Right forelimb (tissue), 1 donor: ENCODE measurements around the gene CBR4.

ENCODE experiments used
- DNase-seq: peaks from one replicate; pipeline ENCODE4 v3.0.0-alpha.2; 2018

The CBR4 gene

GRCh38 chr4:169032883-169033645 lies 23.0 kb upstream of the CBR4 start:
- DNase-seq, result no peak

GRCh38 chr4:169032194-169032593 lies 22.1 kb upstream of the CBR4 start:
- DNase-seq, result no peak

- no peak for DNase-seq
These were observed 21.3 kb upstream of the CBR4 start for GRCh38 chr4:169031392-169031791.

GRCh38 chr4:169030562-169030982 lies 20.5 kb upstream of the CBR4 start:
- DNase-seq, result no peak

GRCh38 chr4:169029947-169030346 lies 19.9 kb upstream of the CBR4 start:
- no peak for DNase-seq

- no peak for DNase-seq
These were observed 17.6 kb upstream of the CBR4 start for GRCh38 chr4:169027663-169028062.

GRCh38 chr4:169025184-169025583 lies 15.1 kb upstream of the CBR4 start:
- DNase-seq, result no peak

- no peak for DNase-seq
These were observed 14.7 kb upstream of the CBR4 start for GRCh38 chr4:169024762-169025161.

GRCh38 chr4:169018406-169018805 lies 8.4 kb upstream of the CBR4 start:
- no peak for DNase-seq

GRCh38 chr4:169017971-169018370 lies 7.9 kb upstream of the CBR4 start:
- DNase-seq, result no peak

- peak; percentile 65 for DNase-seq
These were observed 5.2 kb upstream of the CBR4 start for GRCh38 chr4:169015186-169015623.

- DNase-seq, result no peak
These were observed 4.5 kb upstream of the CBR4 start for GRCh38 chr4:169014586-169014985.

GRCh38 chr4:169013396-169013795 lies 3.3 kb upstream of the CBR4 start:
- DNase-seq, result no peak

GRCh38 chr4:169012049-169012448 lies 2.0 kb upstream of the CBR4 start:
- no peak for DNase-seq

GRCh38 chr4:169009286-169010124 lies 550 bp downstream of the CBR4 start:
- peak; percentile 82 for DNase-seq

- DNase-seq, result no peak
These were observed 4.5 kb downstream of the CBR4 start for GRCh38 chr4:169005453-169006099.

- no peak for DNase-seq
These were observed 9.7 kb downstream of the CBR4 start for GRCh38 chr4:169000315-169000714.

- DNase-seq, result no peak
These were observed 10.2 kb downstream of the CBR4 start for GRCh38 chr4:168999809-169000208.

GRCh38 chr4:168998596-168998995 lies 11.5 kb downstream of the CBR4 start:
- no peak for DNase-seq

GRCh38 chr4:168995537-168996295 lies 14.3 kb downstream of the CBR4 start:
- DNase-seq, result no peak

GRCh38 chr4:168994958-168995357 lies 15.1 kb downstream of the CBR4 start:
- no peak for DNase-seq

- no peak for DNase-seq
These were observed 16.1 kb downstream of the CBR4 start for GRCh38 chr4:168993714-168994510.
